Sigmoid colon (tissue), 4 donors: ENCODE results near the gene BAK1.

ENCODE experiments used
- POLR2AphosphoS5 ChIP-seq, 4 donors: sonication (generic); formaldehyde crosslinking; IDR thresholded peaks; one replicate each; pipeline ENCODE4 v1.6.1; 2017; ENCODE audit warnings: antibody characterized with exemption in 4 of 4
- TF ChIP-seq, protein P1 (sequence below), 4 experiments: fragments of 450-650 bp in 3 of 4; fragments of 200-600 bp in 1 of 4; IDR thresholded peaks; one replicate each; pipeline ENCODE4 v1.5.1; 2016 to 2019; ENCODE audit warnings: antibody characterized with exemption in 4 of 4, mild to moderate bottlenecking in 3 of 4, moderate library complexity in 2 of 4

DNA sequence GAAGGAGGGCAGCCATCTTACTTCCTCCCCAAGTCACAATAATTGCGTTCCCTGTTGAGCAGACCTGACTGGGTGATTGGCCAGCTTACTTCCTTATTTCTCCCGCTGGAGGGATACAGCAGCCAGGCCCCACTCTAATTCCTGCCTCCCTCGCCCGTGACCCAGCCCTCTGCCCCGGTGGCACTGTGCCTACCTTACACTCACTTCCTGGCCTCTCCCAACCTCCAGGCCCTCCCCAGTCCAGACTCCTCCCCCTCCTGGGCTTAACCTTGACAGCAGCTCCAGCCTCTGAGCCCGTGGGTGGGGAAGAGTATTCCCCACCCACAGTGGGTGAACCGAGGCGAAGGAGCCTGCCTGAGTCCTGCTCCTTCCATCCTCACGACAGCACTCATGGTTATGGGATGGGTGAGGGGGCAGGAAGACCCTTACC lies 3.0 kb downstream of the BAK1 start:
- TF ChIP-seq, protein P1, sequence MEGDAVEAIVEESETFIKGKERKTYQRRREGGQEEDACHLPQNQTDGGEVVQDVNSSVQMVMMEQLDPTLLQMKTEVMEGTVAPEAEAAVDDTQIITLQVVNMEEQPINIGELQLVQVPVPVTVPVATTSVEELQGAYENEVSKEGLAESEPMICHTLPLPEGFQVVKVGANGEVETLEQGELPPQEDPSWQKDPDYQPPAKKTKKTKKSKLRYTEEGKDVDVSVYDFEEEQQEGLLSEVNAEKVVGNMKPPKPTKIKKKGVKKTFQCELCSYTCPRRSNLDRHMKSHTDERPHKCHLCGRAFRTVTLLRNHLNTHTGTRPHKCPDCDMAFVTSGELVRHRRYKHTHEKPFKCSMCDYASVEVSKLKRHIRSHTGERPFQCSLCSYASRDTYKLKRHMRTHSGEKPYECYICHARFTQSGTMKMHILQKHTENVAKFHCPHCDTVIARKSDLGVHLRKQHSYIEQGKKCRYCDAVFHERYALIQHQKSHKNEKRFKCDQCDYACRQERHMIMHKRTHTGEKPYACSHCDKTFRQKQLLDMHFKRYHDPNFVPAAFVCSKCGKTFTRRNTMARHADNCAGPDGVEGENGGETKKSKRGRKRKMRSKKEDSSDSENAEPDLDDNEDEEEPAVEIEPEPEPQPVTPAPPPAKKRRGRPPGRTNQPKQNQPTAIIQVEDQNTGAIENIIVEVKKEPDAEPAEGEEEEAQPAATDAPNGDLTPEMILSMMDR (IDR thresholded peaks at IDR 0.05) = no peak
- TF ChIP-seq POLR2AphosphoS5 (IDR thresholded peaks at IDR 0.05) = peak in 1 of 4 donors; percentile 14
